ENCODE results near the gene PRMT7.
A peak's percentile ranks its signal among the peaks of the same experiment; 100 is the strongest.

Gene PRMT7

GRCh38 chr16:68313116-68313515 is 2.3 kb downstream of the PRMT7 start:
- DNase-seq = no peak

- no peak for DNase-seq
These were observed 8.5 kb downstream of the PRMT7 start for GRCh38 chr16:68319185-68319908.

- no peak for DNase-seq
These were observed 13.5 kb downstream of the PRMT7 start for GRCh38 chr16:68324336-68324735.

GRCh38 chr16:68324780-68325357 is 14.1 kb downstream of the PRMT7 start:
- DNase-seq = no peak

- DNase-seq = peak; percentile 2 to 20
These were observed 17.5 kb downstream of the PRMT7 start for GRCh38 chr16:68328151-68328859.

- DNase-seq = no peak
These were observed 18.1 kb downstream of the PRMT7 start for GRCh38 chr16:68328860-68329390.

- no peak for DNase-seq
These were observed 21.1 kb downstream of the PRMT7 start for GRCh38 chr16:68331879-68332410.

- DNase-seq = no peak
These were observed 21.7 kb downstream of the PRMT7 start for GRCh38 chr16:68332411-68333121.

GRCh38 chr16:68335175-68335574 is 24.4 kb downstream of the PRMT7 start:
- no peak for DNase-seq

- DNase-seq = no peak
These were observed 27.7 kb downstream of the PRMT7 start for GRCh38 chr16:68338326-68339119.

- DNase-seq = no peak
These were observed 28.4 kb downstream of the PRMT7 start for GRCh38 chr16:68339214-68339613.

- DNase-seq = no peak
These were observed 31.8 kb downstream of the PRMT7 start for GRCh38 chr16:68342620-68343019.

GRCh38 chr16:68343137-68343536 is 32.3 kb downstream of the PRMT7 start:
- DNase-seq = no peak

GRCh38 chr16:68344252-68344651 is 33.4 kb downstream of the PRMT7 start:
- no peak for DNase-seq

GRCh38 chr16:68345351-68345810 is 34.6 kb downstream of the PRMT7 start:
- no peak for DNase-seq

- no peak for DNase-seq
These were observed 35.3 kb downstream of the PRMT7 start for GRCh38 chr16:68345958-68346635.

GRCh38 chr16:68346892-68347480 is 36.2 kb downstream of the PRMT7 start:
- DNase-seq = no peak

GRCh38 chr16:68347605-68348004 is 36.8 kb downstream of the PRMT7 start:
- no peak for DNase-seq

GRCh38 chr16:68348639-68349445 is 38.0 kb downstream of the PRMT7 start:
- DNase-seq = no peak

- no peak for DNase-seq
These were observed 39.1 kb downstream of the PRMT7 start for GRCh38 chr16:68349838-68350410.

All from NCI-H1930 (cell line).